Activated CD4-positive, alpha-beta T cell treated with anti-CD3 and anti-CD28 coated beads for 48 hours (primary cell): ENCODE data around the gene HJV.

ENCODE experiments used
- DNase-seq: peaks from one replicate; pipeline ENCODE4 v3.0.0-alpha.2; 2020

HJV gene

DNA sequence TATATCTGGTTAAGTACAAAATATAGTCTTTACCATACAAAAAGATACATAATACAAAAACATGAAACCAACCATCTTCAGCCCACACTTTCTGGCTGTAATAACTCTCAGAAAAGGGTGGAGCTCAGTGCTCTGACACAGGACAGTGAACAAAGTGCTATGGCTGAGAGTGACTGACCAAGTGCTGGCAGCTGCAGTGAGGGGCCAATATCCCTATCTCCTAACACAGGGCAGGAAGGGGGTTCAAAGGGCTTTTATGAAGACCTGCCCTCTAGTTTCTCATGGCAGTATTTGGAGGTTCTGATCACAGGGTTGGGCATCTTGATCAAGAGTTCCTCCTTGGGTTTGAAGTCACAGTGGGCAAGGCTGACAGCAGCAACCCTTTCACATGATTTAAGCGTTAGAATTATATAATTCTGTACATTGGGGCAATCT is 29.0 kb downstream of the HJV start:
- no peak for DNase-seq

GRCh38 chr1:145991735-145992412 is 29.7 kb downstream of the HJV start:
- DNase-seq = no peak

GRCh38 chr1:145990249-145990855 is 31.2 kb downstream of the HJV start:
- DNase-seq = no peak

GRCh38 chr1:145988773-145989172 is 32.8 kb downstream of the HJV start:
- DNase-seq = no peak

DNA sequence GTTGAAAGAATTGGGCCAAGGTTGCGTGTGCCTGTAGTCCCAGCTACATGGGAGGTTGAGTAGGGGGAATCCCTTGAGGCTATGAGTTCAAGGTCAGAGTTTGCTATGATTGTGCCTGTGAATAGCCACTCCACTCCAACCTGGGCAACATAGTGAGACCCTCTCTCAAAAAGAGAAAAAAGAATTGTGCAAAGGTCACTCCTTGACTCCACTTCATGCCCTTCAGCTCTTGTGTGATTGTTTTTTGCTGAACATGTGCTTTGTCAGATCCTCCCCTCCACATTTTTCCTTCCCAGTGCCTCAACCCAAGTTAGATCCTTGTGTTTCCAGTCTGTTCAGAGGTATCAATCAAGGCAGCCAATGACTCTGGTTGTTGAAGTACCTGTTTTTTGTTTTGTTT is 33.6 kb downstream of the HJV start:
- DNase-seq = no peak

GRCh38 chr1:145986551-145986950 is 35.0 kb downstream of the HJV start:
- DNase-seq = no peak

- no peak for DNase-seq
These were observed 35.8 kb downstream of the HJV start for GRCh38 chr1:145985502-145986439.

DNA sequence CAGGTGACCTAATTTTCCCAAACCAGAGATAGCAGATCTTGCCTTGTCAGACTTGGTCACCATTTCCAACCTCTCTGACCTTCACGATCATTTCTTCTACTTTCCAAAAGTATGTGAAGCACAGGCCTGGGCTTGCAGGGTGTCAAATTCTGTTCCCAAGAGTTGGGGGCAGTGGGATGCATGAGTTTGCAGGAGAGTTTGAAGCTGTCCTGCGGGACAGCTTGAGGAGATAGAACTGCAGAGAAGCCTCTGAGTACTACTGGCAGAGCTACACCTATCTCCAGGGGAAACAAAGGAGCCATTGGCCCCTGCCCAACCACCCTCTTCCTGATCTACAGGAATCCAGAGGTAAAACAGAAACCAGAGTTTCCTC is 36.4 kb downstream of the HJV start:
- no peak for DNase-seq

- DNase-seq = peak; percentile 42
These were observed 37.3 kb downstream of the HJV start for GRCh38 chr1:145983960-145984830.

DNA sequence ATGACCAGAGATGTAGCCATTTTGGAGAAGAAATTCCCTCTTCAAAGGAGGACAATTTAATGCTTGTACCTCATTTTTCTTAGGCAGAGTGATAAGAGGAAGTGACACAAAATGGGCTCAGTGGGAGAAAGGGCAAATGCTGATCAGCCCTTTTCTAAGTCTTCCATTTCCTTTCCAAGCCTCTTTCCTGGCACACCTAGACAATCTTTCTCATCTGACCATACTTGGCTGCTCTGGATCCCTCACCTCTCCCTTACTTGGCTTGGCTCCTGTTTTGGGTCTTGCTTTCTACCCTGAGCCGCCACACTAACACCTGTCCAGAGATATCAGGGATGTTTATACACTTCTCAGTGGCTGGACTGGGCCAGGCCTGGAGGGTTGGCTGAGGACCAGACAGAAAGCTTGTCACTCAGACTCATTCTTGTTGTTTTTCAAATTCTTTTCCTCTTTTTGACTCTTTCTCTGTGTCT is 38.3 kb downstream of the HJV start:
- DNase-seq = no peak

DNA sequence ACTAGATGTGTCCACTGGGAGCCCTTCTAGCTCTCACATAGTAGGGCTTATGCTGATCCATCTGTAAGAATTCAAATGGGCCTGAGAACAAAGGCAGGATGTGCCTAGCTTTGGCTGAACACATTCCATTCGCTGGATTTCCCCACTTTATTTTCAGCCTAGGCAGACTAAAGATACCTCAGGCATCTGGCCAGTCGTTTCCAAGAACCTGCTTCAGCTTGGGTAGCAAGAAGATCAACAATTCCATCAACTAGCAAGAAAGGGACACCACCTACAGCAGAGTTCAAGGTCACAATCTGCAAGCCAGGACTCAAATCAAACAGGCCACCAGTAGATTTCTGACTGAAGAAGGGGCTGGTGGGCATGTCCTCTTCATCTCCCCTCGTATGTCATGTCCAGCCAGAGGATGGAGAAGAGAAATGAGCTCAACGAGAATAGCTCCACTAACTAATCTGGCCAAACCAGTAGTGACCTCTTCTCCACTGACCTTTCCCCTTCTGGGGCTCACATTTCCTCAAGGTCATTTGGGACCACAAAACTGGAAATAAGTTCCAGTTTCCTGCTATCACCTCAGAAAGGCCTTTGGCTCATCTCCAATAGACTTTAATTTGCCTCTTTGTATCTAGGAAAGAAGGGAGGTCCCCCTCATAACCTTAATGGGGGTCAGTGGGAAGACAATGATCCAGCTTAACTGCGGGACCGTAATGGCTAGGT is 39.4 kb downstream of the HJV start:
- DNase-seq = no peak

GRCh38 chr1:145980457-145980994 is 41.0 kb downstream of the HJV start:
- no peak for DNase-seq

- DNase-seq = no peak
These were observed 41.6 kb downstream of the HJV start for GRCh38 chr1:145979746-145980456.

GRCh38 chr1:145978854-145979745 is 42.4 kb downstream of the HJV start:
- DNase-seq = peak; percentile 88

DNA sequence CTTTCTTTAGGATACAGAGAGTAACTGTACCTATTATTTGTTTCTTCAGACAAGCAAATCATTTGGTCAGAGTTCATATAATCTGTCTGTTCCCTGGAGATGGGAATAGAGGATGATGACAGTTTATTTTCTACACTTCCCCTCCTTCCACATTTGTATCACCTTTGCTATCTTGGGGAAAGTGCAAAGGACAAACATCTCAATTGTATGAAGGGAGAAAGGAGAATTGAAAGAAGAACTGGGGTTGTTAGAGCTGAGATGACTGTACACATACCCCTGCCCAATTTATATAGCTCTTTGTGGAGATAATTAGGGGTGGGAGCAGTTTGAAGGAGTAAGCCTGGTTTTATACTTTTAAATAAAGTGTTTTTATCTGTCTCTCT is 43.1 kb downstream of the HJV start:
- DNase-seq = no peak

DNA sequence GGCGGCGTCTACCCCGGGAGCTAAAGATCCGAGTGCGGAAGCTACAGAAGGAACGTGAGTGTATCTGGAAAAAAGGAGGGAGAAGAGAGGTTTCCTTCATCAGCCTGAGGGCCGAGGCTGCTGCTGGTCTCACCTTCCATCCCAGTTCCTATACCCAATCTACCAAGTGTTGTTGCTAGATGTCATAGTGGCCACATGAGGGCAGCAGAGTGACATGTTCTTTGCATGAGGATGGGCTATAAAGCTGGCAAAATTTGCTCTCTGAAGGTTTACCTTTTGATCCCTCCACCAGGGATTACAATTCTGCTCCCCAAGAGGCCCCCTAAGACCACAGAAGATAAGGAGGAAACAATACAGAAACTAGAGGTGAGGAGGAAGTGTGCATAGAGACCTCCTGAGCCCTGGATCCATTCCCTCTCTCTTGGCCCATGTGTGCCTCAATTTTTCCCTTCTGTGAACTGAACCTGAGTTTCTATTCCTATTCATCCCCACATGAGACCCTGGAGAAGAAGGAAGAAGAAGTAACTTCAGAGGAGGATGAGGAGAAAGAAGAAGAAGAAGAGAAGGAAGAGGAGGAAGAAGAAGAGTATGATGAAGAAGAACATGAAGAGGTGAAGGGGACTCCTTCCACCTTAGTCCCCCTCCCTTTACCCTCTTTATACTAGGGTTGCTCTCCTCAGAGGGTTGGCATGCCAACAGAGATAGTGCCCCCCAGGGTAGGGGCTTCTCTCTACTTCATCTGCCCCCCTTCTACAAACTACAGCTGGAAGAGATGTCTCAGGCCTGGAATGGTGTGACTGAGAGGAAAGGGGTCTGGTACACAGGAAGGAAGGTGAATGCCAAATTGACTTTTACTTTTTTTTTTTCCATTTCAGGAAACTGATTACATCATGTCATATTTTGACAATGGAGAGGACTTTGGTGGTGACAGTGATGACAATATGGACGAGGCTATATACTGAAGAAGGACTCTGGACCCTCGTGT is 43.8 kb downstream of the HJV start:
- peak; percentile 78 for DNase-seq

DNA sequence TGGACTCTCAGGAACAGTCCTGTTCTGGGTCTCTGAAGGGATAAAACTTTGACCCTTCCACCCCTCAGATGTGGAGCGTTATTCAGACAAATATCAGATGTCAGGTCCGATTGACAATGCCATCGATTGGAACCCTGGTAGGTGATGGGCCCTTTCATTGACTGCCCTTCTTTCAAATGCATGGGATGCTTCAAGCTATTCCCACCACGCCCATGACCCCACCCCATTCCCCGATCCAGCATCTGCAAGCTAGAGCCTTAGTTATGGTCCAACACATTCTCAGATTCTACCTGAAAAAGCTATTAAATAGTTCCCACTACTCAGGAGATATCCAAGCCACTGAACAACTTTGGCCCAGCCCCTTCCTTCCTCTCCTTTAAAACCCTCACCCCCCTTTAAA is 44.5 kb downstream of the HJV start:
- DNase-seq = no peak

- no peak for DNase-seq
These were observed 46.3 kb downstream of the HJV start for GRCh38 chr1:145975216-145975615.

DNA sequence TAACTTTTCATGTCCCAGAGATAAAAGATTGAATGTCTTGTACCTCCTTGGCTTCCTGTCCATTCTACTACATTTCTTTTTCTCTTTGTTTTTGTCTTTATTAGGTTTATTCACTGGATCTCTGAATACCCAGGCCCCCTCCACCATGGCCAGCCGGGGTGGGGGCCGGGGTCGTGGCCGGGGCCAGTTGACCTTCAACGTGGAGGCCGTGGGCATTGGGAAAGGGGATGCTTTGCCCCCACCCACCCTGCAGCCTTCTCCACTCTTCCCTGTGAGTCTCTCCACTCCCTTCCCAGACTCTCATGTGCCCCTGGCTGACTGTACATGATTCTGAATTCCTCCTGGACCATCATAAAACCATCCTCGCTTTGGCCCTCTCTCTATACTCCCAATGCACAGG is 46.8 kb downstream of the HJV start:
- no peak for DNase-seq
